Heart left ventricle (tissue), 13 donors: ENCODE results near the gene CYP26A1.

Experiments used
- POLR2A ChIP-seq, 2 donors: fragments of 450-650 bp; IDR thresholded peaks; one replicate each; pipeline ENCODE4 v1.6.1; 2017; ENCODE audit warnings: antibody characterized with exemption in 2 of 2, mild to moderate bottlenecking in 2 of 2, moderate library complexity in 2 of 2
- TF ChIP-seq, protein P1 (sequence below), 12 donors: fragments of 200-600 bp; sonication (generic) in 4 of 12; IDR thresholded peaks; one replicate each; pipeline versions ENCODE4 v1.5.0 to v1.8.0; 2018 to 2022; ENCODE audit warnings: antibody characterized with exemption in 12 of 12, mild to moderate bottlenecking in 5 of 12
- donor health status: ischemic (EF 13 %, LVEDD 7.1; RV severe dilation, severe dysfunction).
- donor health status: DM: no; HTN: yes; CAD: no.
- donor health status: DM: no; HTN: no; CAD: no.
- donor health status: ischemic (EF 25% LVEDD 6.9; RV normal size, moderate dysfunction).
- donor health status: ischemic (EF 25% LVEDD 5.7; RV mildly dilated, moderate dysfunction).
- donor health status: ischemic (EF 35%, LVEDD 5.7; RV mildly dilated, moderate dysfunction).
- donor health status: nonischemic (EF 11% LVEDD 7.7; RV severe dilation, severe dysfunction).
- donor health status: DM: yes; HTN: yes; CAD: no.
- donor health status: PGD.
- donor health status: ischemic (EF 29% LVEDD 5.4; RV normal size, mild dysfunction).
- donor health status: nonischemic (EF 23%, LVEDD 6.1; RV moderate dilation, normal function).

DNA sequence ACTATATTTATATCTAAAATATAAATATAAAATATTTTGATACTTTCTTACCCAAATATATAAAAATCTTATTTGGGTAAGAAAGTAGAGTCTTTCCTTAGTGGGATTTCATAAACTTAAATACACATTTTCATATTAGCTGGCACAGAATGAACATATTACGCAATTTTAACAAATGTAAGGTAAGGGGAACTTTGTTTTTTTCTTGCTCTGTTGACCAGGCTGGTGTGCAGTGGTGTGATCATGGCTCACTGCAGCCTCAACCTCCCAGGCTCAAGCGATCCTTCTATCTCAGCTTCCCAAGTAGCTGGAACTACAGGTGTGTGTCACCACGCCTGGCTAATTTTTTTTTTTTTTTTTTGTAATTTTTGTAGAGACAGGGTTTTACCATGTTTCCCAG lies 18.3 kb downstream of the CYP26A1 start:
- no peak for TF ChIP-seq POLR2A (IDR thresholded peaks at IDR 0.05)
- TF ChIP-seq, protein P1, sequence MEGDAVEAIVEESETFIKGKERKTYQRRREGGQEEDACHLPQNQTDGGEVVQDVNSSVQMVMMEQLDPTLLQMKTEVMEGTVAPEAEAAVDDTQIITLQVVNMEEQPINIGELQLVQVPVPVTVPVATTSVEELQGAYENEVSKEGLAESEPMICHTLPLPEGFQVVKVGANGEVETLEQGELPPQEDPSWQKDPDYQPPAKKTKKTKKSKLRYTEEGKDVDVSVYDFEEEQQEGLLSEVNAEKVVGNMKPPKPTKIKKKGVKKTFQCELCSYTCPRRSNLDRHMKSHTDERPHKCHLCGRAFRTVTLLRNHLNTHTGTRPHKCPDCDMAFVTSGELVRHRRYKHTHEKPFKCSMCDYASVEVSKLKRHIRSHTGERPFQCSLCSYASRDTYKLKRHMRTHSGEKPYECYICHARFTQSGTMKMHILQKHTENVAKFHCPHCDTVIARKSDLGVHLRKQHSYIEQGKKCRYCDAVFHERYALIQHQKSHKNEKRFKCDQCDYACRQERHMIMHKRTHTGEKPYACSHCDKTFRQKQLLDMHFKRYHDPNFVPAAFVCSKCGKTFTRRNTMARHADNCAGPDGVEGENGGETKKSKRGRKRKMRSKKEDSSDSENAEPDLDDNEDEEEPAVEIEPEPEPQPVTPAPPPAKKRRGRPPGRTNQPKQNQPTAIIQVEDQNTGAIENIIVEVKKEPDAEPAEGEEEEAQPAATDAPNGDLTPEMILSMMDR (IDR thresholded peaks at IDR 0.05): no peak
